H1 (cell line): ENCODE measurements around the gene PIGBOS1. TPM values are rescaled to one million over a fixed set of nuclear protein-coding genes. Genes with fewer than 3 reads are reported as not detected.

Source experiments
- BCL11A ChIP-seq, 2 experiments: IDR thresholded peaks; one replicate each; pipeline ENCODE4 v1.6.1; 2011; ENCODE audit warnings: low read depth in 2 of 2, low read length in 2 of 2, mild to moderate bottlenecking in 2 of 2
- CHD7 ChIP-seq: fragments of 300-600 bp; sonication (generic); IDR thresholded peaks from 2 replicates; pipeline ENCODE4 v1.7.1; 2012; ENCODE audit warnings: low read length, moderate library complexity, mild to moderate bottlenecking, inconsistent platforms; ENCODE audit not compliant: insufficient replicate concordance
- HDAC2 ChIP-seq, 2 experiments: fragments of 300-600 bp in 1 of 2; sonication (generic) in 1 of 2; IDR thresholded peaks; 2 replicates each; pipeline ENCODE4 v1.6.1; 2011 to 2012; ENCODE audit warnings: low read depth in 2 of 2, low read length in 2 of 2, mild to moderate bottlenecking in 2 of 2, moderate library complexity in 2 of 2, borderline replicate concordance in 1 of 2, inconsistent platforms in 1 of 2
- KDM1A ChIP-seq: fragments of 200-600, 300-600 bp; sonication (generic); IDR thresholded peaks from 2 replicates; pipeline ENCODE4 v1.7.1; 2016; ENCODE audit warnings: mild to moderate bottlenecking, low read length, borderline replicate concordance
- SAP30 ChIP-seq: fragments of 300-600 bp; sonication (generic); IDR thresholded peaks from 2 replicates; pipeline ENCODE4 v1.7.1; 2012; ENCODE audit warnings: low read length, moderate library complexity, mild to moderate bottlenecking, inconsistent platforms; ENCODE audit not compliant: insufficient read depth, insufficient replicate concordance
- polyA plus RNA-seq, 7 experiments: library from polyadenylated mRNA; depleted of rRNA in 3 of 7; stranded (reverse) in 5 of 7; unstranded in 2 of 7; fragments of >200 nt in 5 of 7; fragments of 200-250 nt in 2 of 7; gene quantifications; 1 replicate in 5 of 7; 2 replicates in 1 of 7; 4 replicates in 1 of 7; pipeline versions ENCODE4 v1.2.1 to v1.2.3, GENCODE V29; 2011 to 2013; ENCODE audit warnings: missing spikeins in 2 of 7, mixed read lengths in 2 of 7
- total RNA-seq: library from RNA; stranded (reverse); fragmentation: NEBNext Ultra II Directional; extraction: Animal tissue kit (Norgen Biotek cat#: 25700); gene quantifications from 2 replicates; pipeline ENCODE4 v1.2.1, GENCODE V29; 2021

PIGBOS1 gene
- total and polyA plus RNA-seq, 2 of the 8 experiments (the other 6 are each of a cell fraction or from before 2014, with no cell fraction given) = 7.8 to 16.7 TPM

DNA sequence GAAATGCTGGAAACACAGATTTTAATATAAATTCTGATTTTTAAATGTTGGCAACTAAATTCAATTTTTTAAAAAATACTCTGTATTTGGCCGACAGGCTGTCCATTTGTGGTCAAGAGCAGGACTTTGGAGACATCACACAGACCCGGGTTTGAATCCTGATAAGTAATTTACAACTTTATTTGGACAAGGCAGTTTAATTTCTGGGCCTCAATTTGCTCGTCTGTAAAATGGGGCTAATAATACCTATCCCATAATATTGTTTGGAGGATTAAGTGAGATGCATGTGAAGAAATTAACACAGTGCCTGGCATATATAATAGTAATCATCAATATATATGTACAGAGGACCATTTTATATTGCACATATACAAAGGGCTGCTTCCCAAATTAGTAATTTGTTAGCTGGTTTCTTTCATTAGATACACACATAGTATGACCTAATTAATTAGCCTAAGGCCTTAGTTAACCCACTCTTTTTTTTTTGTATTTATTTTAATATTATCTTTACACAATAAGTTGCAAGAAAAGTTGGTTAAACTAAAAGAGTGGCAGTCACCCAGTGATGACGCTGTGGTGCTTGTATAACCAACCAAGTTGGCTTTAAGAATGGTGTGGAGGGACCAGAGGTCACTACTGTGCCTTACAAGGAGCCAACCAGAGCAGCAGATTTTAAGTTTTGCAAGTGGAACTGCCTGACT lies 764 bp upstream of the PIGBOS1 start (continued):
- TF ChIP-seq CHD7 = no peak
- TF ChIP-seq SAP30 = no peak
- no peak for TF ChIP-seq BCL11A (IDR thresholded peaks at IDR 0.05; ENCODE audit: low read depth in 2 of 2, low read length in 2 of 2)
- TF ChIP-seq KDM1A = peak; percentile 83
- peak in 1 of 2 experiments; percentile 68; a peak in 1 of 4 replicates for TF ChIP-seq HDAC2 (IDR thresholded peaks at IDR 0.05; ENCODE audit: borderline replicate concordance in 1 of 2, low read depth in 2 of 2, low read length in 2 of 2)
